GM18861 (cell line): ENCODE measurements around the gene FGF7.
A peak's percentile ranks its signal among the peaks of the same experiment; 100 is the strongest.
"Not testable (repeated sequence)": the region's sequence is repeated elsewhere in the genome, so short reads cannot be mapped to it uniquely, and the experiment has no call there.

Source experiments
- ATAC-seq: cut with Tn5 transposase; IDR thresholded peaks from one replicate; pipeline ENCODE4 v1.9.1; 2021; ENCODE audit not compliant: unreplicated experiment

The FGF7 gene

GRCh38 chr15:49423021-49423420 is at the start of gene FGF7:
FGF7 (plus strand) TSS chr15:49423242; CDS start chr15:49424298, 1,056 bp downstream.
- no peak for ATAC-seq

GRCh38 chr15:49379996-49380395 is 43.0 kb upstream of the FGF7 start:
- ATAC-seq: no peak

- no peak for ATAC-seq
These were observed 42.1 kb upstream of the FGF7 start for GRCh38 chr15:49380912-49381311.

GRCh38 chr15:49382394-49382793 is 40.6 kb upstream of the FGF7 start:
- no peak for ATAC-seq

GRCh38 chr15:49383266-49383665 is 39.8 kb upstream of the FGF7 start:
- no peak for ATAC-seq

- ATAC-seq: no peak
These were observed 35.6 kb upstream of the FGF7 start for GRCh38 chr15:49387471-49387870.

- not testable (repeated sequence) for ATAC-seq
These were observed 20.3 kb upstream of the FGF7 start for GRCh38 chr15:49402515-49403296.

GRCh38 chr15:49406352-49407118 is 16.5 kb upstream of the FGF7 start:
- no peak for ATAC-seq

GRCh38 chr15:49410641-49411040 is 12.4 kb upstream of the FGF7 start:
- no peak for ATAC-seq

- no peak for ATAC-seq
These were observed 10.2 kb upstream of the FGF7 start for GRCh38 chr15:49412797-49413196.

- no peak for ATAC-seq
These were observed 7.9 kb upstream of the FGF7 start for GRCh38 chr15:49415149-49415548.

GRCh38 chr15:49415638-49416037 is 7.4 kb upstream of the FGF7 start:
- no peak for ATAC-seq

- no peak for ATAC-seq
These were observed 4.2 kb upstream of the FGF7 start for GRCh38 chr15:49418811-49419210.

GRCh38 chr15:49421991-49422390 is 1.1 kb upstream of the FGF7 start:
- peak; percentile 45 for ATAC-seq

GRCh38 chr15:49423901-49424550 is 984 bp downstream of the FGF7 start:
- ATAC-seq: no peak

GRCh38 chr15:49424954-49425353 is 1.9 kb downstream of the FGF7 start:
- no peak for ATAC-seq

GRCh38 chr15:49427372-49427771 is 4.3 kb downstream of the FGF7 start:
- no peak for ATAC-seq

GRCh38 chr15:49428409-49429095 is 5.5 kb downstream of the FGF7 start:
- no peak for ATAC-seq

- ATAC-seq: no peak
These were observed 7.0 kb downstream of the FGF7 start for GRCh38 chr15:49430046-49430445.

GRCh38 chr15:49435174-49435573 is 12.1 kb downstream of the FGF7 start:
- no peak for ATAC-seq

- no peak for ATAC-seq
These were observed 13.7 kb downstream of the FGF7 start for GRCh38 chr15:49436751-49437150.
